ENCODE measurements around the gene ANAPC1.
"Not testable (repeated sequence)": the region's sequence is repeated elsewhere in the genome, so short reads cannot be mapped to it uniquely, and the experiment has no call there.

Gene ANAPC1

DNA sequence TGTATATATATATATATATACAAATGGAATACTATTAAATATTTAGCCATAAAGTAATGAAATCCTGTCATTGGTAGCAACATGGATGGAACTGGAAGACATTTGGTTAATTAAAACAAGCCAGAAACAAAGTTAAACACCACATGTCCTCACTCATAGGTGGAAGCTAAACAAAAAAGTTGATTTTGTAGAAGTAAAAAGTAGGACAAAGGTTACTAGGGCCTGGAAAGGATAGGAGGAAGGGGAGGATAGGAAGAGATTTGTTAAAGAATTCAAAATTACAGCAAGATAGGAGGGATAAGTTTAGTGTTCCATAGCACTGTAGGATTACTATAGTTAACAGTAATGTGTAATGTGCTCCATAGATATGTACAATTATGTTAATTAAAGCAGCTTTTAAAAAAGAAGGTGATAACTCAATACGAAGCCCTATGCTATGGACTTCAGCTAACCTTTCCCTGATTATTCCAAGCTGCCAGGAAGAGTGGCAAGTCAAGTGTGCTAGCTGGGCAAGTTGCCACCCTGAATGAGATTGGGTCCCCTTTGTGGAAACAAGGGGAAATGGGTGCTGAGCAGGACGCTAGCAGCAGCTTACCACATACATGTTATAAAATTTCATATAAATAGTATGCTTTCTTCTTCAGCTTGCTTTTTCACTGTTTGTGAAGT lies 26.8 kb upstream of the ANAPC1 start:
- H3K27ac ChIP-seq (ENCODE audit: low read depth, low read length): no peak overlapping the region
- H3K9me2 ChIP-seq (replicated peaks; ENCODE audit: insufficient read depth, low read length): no peaks in the 10 kb centered on the region
- H2AFZ ChIP-seq (ENCODE audit: low read depth, low read length, severe bottlenecking): no peak overlapping the region
- no peaks in the 10 kb centered on the region; the same call in 1 of the 2 replicates for H3K27me3 ChIP-seq (ENCODE audit: low read length)
- no peak for TF ChIP-seq EZH2phosphoT487 (conservative IDR thresholded peaks at IDR 0.05; ENCODE audit: low read length)
- TF ChIP-seq, protein P1, sequence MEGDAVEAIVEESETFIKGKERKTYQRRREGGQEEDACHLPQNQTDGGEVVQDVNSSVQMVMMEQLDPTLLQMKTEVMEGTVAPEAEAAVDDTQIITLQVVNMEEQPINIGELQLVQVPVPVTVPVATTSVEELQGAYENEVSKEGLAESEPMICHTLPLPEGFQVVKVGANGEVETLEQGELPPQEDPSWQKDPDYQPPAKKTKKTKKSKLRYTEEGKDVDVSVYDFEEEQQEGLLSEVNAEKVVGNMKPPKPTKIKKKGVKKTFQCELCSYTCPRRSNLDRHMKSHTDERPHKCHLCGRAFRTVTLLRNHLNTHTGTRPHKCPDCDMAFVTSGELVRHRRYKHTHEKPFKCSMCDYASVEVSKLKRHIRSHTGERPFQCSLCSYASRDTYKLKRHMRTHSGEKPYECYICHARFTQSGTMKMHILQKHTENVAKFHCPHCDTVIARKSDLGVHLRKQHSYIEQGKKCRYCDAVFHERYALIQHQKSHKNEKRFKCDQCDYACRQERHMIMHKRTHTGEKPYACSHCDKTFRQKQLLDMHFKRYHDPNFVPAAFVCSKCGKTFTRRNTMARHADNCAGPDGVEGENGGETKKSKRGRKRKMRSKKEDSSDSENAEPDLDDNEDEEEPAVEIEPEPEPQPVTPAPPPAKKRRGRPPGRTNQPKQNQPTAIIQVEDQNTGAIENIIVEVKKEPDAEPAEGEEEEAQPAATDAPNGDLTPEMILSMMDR (IDR thresholded peaks at IDR 0.05; ENCODE audit: insufficient read depth, low read length, poor library complexity, severe bottlenecking): no peak
- H3K9me3 ChIP-seq (ENCODE audit: insufficient read depth, low read length): no peaks in the 10 kb centered on the region
- no peaks in the 10 kb centered on the region for H3K36me3 ChIP-seq (ENCODE audit: low read length)
- H3K4me3 ChIP-seq (ENCODE audit: insufficient read depth, low read length, poor library complexity, severe bottlenecking): no peak overlapping the region
- no peaks in the 10 kb centered on the region for H4K20me1 ChIP-seq (ENCODE audit: low read depth, low read length)
- H3K79me2 ChIP-seq (ENCODE audit: insufficient read depth, low read length): no peaks in the 10 kb centered on the region
- H3K9ac ChIP-seq (ENCODE audit: low read length): no peak overlapping the region
- H3K4me2 ChIP-seq (ENCODE audit: low read depth, low read length, poor library complexity, severe bottlenecking): no peak overlapping the region
- no peaks in the 10 kb centered on the region for H3F3A ChIP-seq (ENCODE audit: insufficient read depth)

DNA sequence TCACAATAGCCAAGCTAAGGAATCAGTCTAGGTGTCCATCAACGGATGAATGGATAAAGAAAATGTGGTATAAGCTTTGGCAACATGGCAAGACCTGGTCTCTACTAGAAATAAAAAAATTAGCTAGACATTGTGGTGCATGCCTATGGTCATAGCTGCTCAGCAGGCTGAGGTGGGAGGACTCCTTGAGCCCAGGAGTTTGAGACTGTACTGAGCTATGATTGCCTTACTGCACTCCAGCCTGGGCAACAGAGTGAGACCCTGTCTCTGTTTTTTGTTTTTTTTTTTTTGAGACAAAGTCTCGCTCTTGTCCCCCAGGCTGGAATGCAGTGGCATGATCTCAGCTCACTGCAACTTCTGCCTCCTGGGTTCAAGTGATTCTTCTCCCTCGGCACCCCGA lies 26.0 kb upstream of the ANAPC1 start:
- not testable (repeated sequence) for H3K9me2 ChIP-seq (replicated peaks; ENCODE audit: insufficient read depth, low read length); H4K20me1 ChIP-seq (ENCODE audit: low read depth, low read length); H3F3A ChIP-seq (ENCODE audit: insufficient read depth); H3K79me2 ChIP-seq (ENCODE audit: insufficient read depth, low read length); H3K9me3 ChIP-seq (ENCODE audit: insufficient read depth, low read length); H3K27ac ChIP-seq (ENCODE audit: low read depth, low read length); H3K4me2 ChIP-seq (ENCODE audit: low read depth, low read length, poor library complexity, severe bottlenecking); H3K27me3 ChIP-seq (ENCODE audit: low read length); H3K9ac ChIP-seq (ENCODE audit: low read length); H3K36me3 ChIP-seq (ENCODE audit: low read length); H3K4me3 ChIP-seq (ENCODE audit: insufficient read depth, low read length, poor library complexity, severe bottlenecking); H2AFZ ChIP-seq (ENCODE audit: low read depth, low read length, severe bottlenecking)

- Histone ChIP-seq H4K20me1 (ENCODE audit: low read depth, low read length) (no peaks in the 10 kb centered on the region), H3K4me3 (ENCODE audit: insufficient read depth, low read length, poor library complexity, severe bottlenecking) (no peak overlapping the region), H3K36me3 (ENCODE audit: low read length) (no peaks in the 10 kb centered on the region), H3K79me2 (ENCODE audit: insufficient read depth, low read length) (no peaks in the 10 kb centered on the region), H3K27me3 (ENCODE audit: low read length) (no peaks in the 10 kb centered on the region; the same call in 1 of the 2 replicates), H2AFZ (ENCODE audit: low read depth, low read length, severe bottlenecking) (no peak overlapping the region), H3K27ac (ENCODE audit: low read depth, low read length) (no peak overlapping the region), H3F3A (ENCODE audit: insufficient read depth) (no peaks in the 10 kb centered on the region), H3K4me2 (ENCODE audit: low read depth, low read length, poor library complexity, severe bottlenecking) (no peak overlapping the region), H3K9me3 (ENCODE audit: insufficient read depth, low read length) (no peaks in the 10 kb centered on the region), H3K9me2 (replicated peaks; ENCODE audit: insufficient read depth, low read length) (no peaks in the 10 kb centered on the region), H3K9ac (ENCODE audit: low read length) (no peak overlapping the region)
- no peak for TF ChIP-seq EZH2phosphoT487 (conservative IDR thresholded peaks at IDR 0.05; ENCODE audit: low read length)
- TF ChIP-seq, protein P1 (IDR thresholded peaks at IDR 0.05; ENCODE audit: insufficient read depth, low read length, poor library complexity, severe bottlenecking): no peak
Observed at GRCh38 chr2:111909079-111909478, 25.1 kb upstream of the ANAPC1 start.

GRCh38 chr2:111908578-111908977 lies 24.6 kb upstream of the ANAPC1 start:
- TF ChIP-seq, protein P1 (IDR thresholded peaks at IDR 0.05; ENCODE audit: insufficient read depth, low read length, poor library complexity, severe bottlenecking): no peak
- TF ChIP-seq EZH2phosphoT487 (conservative IDR thresholded peaks at IDR 0.05; ENCODE audit: low read length): no peak
- no peaks in the 10 kb centered on the region for H3K36me3 ChIP-seq (ENCODE audit: low read length)
- H3F3A ChIP-seq (ENCODE audit: insufficient read depth): no peaks in the 10 kb centered on the region
- no peaks in the 10 kb centered on the region for H3K9me2 ChIP-seq (replicated peaks; ENCODE audit: insufficient read depth, low read length)
- no peak overlapping the region for H3K27ac ChIP-seq (ENCODE audit: low read depth, low read length)
- no peaks in the 10 kb centered on the region for H3K9me3 ChIP-seq (ENCODE audit: insufficient read depth, low read length)
- no peak overlapping the region for H2AFZ ChIP-seq (ENCODE audit: low read depth, low read length, severe bottlenecking)
- no peak overlapping the region for H3K4me3 ChIP-seq (ENCODE audit: insufficient read depth, low read length, poor library complexity, severe bottlenecking)
- no peak overlapping the region for H3K4me2 ChIP-seq (ENCODE audit: low read depth, low read length, poor library complexity, severe bottlenecking)
- H3K9ac ChIP-seq (ENCODE audit: low read length): no peak overlapping the region
- no peaks in the 10 kb centered on the region for H3K79me2 ChIP-seq (ENCODE audit: insufficient read depth, low read length)
- H3K27me3 ChIP-seq (ENCODE audit: low read length): no peaks in the 10 kb centered on the region; the same call in 1 of the 2 replicates
- H4K20me1 ChIP-seq (ENCODE audit: low read depth, low read length): no peaks in the 10 kb centered on the region
